NB4 (cell line): ENCODE data around the gene PDK1.

ENCODE experiments used
- POLR2A ChIP-seq: IDR thresholded peaks from 2 replicates; pipeline ENCODE4 v1.6.1; 2011; ENCODE audit warnings: mild to moderate bottlenecking; ENCODE audit not compliant: insufficient read length; ENCODE audit errors: extremely low read depth
- TF ChIP-seq, protein P1 (sequence below): IDR thresholded peaks from one replicate; pipeline ENCODE4 v1.5.1; 2012; ENCODE audit warnings: low read depth, low read length
- TF ChIP-seq, protein P2 (sequence below): IDR thresholded peaks from 2 replicates; pipeline ENCODE4 v1.6.1; 2011; ENCODE audit warnings: low read depth, low read length

DNA sequence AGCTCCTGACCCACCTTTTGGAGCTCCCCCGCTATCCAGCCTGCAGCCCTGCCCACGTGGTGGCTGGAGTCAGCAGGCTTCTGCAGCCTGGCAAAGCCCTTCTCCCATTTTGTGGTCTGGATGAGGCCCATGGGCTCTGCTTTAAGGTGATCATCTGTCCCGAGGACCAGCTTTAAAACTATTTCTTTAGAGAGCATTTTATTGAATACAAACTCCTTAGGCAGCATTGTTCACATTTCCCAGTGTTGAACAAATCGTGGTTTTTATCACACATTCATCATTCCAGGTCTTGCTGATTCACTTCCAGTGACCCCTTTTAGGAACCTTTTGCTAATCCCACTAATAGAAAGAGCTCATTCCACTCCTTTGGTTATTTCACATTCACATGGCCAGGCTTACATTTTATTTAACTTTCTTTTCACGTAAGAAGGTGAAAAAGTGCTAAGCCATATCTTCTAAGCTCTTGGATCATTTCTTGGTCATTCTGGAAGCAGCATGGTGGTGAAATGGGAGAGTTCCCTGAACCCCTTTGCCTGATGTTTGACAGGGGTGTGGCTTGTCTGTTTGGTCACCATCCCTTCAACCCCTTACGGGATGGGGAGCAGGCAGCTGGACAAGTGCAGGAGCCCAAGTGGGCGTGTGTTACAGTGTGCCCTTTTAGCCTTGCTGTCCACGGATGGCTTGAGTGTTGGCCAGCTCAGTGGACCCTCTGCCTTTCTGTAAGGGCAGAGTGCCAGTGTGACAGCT is 99.4 kb downstream of the PDK1 start:
- TF ChIP-seq, protein P1, sequence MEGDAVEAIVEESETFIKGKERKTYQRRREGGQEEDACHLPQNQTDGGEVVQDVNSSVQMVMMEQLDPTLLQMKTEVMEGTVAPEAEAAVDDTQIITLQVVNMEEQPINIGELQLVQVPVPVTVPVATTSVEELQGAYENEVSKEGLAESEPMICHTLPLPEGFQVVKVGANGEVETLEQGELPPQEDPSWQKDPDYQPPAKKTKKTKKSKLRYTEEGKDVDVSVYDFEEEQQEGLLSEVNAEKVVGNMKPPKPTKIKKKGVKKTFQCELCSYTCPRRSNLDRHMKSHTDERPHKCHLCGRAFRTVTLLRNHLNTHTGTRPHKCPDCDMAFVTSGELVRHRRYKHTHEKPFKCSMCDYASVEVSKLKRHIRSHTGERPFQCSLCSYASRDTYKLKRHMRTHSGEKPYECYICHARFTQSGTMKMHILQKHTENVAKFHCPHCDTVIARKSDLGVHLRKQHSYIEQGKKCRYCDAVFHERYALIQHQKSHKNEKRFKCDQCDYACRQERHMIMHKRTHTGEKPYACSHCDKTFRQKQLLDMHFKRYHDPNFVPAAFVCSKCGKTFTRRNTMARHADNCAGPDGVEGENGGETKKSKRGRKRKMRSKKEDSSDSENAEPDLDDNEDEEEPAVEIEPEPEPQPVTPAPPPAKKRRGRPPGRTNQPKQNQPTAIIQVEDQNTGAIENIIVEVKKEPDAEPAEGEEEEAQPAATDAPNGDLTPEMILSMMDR: no peak
- no peak for TF ChIP-seq POLR2A
- TF ChIP-seq, protein P2, sequence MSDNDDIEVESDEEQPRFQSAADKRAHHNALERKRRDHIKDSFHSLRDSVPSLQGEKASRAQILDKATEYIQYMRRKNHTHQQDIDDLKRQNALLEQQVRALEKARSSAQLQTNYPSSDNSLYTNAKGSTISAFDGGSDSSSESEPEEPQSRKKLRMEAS: no peak
